Activated T-helper 1 cell treated with anti-CD3 and anti-CD28 coated beads, Interleukin-2, amount 50 U/mL, for 16 hours (primary cell): ENCODE data around the gene ZBTB42.
A peak's percentile ranks its signal among the peaks of the same experiment; 100 is the strongest.

Experiments
- DNase-seq, 2 donors: peaks; one replicate each; pipeline ENCODE4 v3.0.0-alpha.2; 2020; ENCODE audit warnings: low read depth in 1 of 2, low spot score in 1 of 2

ZBTB42 gene

DNA sequence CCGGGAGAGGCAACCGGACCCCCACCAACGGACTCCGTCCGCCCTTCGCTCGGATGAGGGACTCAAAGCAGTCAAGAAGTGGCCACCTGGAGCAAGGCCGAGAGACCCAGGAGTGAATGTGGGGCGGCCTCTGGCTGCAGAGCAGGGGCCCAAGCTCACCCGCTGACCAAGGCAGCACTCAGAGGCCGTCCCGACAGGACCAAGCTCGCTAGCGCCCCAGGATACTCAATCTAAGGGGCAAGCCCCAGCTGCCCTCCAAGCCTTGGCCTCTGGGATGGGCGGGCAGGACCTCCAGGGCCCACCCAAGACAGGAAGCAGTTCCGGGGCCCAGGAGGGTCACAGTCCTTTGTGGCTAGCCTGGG is 6.3 kb upstream of the ZBTB42 start:
- DNase-seq = no peak

DNA sequence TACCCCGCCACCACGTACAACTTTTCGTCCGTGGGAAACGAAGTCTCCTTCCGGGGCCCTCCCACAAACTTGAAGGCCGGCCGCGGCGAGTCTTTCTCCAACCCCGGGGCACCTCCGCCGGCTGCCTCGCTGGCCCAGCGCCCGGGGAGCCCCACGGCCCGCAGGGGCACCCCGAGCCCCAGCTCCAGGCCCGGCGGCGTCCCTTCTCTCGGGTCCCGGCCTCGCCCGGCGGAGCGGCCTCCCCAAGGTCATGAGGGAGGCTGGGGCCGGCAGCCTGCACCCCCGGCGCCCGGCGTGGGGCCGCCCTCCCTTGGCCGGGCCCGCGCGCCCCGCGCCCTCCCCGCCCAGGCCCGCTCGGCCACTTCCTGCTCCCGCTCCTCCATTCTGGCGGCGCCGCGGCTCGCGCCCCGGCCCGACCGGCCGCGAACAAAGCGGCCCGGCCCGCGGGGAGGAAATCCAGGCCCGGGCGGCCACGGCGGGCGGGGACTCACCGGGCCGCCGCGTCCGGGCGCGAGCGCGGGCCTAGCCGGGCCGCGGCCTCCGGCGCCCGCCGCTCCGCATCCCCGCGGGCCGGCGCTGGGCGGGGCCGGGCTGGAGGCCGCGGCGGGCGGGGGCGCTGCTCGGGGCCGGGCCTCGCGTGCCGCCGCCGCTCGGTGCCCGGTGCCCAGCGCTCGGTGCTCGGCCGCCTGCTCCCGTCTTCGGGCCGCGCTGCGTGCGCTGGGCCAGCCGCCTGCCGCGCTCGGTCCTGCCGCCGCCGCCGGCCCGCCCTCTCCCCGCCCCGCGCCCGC is 5.7 kb upstream of the ZBTB42 start, which contains the start of gene AKT1:
Gene AKT1, minus strand, starts transcription at position 756 of the 788 bp plus-strand sequence. CDS start 3,105 bp downstream, outside the sequence.
- DNase-seq = no peak

DNA sequence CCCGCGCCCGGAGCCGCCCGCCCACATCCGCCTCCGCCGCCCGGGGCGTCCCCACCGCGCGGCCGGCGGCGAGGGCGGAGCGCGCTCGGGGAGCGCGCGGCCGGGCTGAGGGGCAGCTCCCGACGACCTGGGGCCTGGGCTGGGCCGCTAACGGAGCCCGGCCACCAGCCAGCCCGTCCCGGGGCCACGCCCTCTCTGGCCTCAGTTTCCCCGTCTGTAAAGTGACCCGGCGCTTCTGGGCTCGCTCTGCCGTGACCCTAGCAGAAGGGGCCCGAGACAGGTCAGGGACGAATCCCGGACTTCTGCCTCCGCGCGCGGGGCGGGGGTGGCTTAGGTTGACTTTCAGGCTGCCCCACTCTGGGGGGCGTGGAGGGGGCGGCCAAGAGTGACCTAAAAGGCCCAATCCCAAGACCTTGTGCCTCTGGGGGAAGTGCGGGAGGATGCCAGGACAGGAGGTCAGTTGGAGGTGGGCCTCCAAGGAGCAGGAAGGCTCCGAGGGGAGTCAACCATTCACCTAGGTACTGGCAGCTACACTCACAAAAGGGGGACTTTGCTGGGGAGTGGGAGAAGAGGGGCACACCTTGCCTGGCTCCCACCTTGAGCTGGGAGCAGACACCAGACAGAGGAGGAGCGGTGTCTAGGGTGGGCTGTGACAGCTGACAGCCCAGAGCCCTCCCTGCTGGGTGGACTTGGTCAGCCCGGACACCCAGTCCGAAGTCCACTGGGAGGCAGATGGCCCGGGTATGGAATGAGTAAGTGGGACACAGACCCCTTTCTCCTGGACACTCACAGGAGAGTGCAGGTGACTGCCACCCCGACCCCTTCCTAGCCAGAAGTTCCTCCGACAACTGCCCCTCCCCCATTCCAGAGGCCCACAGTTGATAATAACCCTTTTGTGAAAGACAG is 4.9 kb upstream of the ZBTB42 start:
- DNase-seq = peak; percentile 32 to 47

DNA sequence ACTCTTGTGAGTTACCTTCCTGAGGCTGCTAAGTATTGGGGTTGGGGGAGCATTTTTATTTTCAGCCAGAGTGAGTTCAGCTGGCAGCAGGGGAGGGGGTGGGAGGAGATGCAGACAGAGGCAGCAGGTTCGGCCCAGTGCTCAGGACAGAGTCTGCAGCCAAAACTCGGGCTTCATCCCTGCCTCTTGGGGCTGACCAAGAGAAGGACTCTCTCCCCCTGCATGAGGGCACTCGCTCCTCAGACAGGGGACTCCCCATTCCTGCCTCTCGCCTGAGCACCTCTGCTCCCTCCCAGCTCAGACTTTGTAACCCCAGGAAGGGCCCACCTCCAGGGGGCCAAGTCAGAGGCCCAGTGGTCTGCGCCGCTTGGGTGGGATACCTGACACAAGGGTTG is 4.2 kb upstream of the ZBTB42 start:
- DNase-seq = no peak

DNA sequence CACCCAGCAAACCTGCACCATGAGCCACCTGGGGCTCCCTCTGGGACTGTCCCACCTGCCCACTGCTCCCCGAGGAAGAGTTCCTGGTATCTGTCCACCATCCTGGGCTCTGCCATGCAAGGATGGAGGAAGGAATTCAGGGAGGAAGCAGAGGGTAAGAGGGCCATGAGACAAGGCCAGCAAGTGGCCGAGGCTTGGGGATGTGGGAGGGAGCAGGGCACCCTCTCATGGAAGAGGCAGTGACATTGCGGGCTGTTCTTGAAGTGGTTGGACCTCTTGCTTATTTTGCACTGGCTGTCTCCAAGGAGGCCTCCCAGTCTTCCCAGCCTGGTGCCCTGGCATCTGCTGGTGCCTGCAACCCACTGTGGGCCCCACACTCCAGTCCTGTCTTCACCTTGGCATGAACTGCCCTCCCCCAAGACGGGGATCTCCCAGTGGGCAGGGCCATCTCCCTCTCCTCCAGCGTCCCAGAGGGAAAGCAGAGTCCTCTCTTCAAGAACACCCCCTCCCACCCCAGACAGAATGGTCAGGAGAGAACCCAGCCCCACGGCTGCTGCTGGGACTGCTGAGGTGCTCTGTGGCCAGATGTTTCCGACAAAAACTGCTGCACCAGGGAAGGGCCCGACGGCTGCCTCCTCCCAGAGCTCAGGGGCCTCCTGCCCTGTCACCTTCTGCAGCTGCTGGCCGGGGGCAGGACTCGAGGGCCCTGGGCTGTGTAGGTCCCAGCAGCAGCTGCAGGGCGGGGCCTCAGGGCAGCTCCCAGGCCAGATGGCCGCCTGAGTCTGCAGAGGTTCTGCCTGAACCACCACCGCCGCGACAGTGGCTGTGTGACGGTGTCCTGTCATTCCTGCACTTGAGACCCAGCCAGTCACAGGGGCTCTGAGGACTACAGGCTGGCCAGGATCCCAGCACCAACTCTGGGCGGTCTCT is 3.5 kb upstream of the ZBTB42 start:
- DNase-seq = no peak

DNA sequence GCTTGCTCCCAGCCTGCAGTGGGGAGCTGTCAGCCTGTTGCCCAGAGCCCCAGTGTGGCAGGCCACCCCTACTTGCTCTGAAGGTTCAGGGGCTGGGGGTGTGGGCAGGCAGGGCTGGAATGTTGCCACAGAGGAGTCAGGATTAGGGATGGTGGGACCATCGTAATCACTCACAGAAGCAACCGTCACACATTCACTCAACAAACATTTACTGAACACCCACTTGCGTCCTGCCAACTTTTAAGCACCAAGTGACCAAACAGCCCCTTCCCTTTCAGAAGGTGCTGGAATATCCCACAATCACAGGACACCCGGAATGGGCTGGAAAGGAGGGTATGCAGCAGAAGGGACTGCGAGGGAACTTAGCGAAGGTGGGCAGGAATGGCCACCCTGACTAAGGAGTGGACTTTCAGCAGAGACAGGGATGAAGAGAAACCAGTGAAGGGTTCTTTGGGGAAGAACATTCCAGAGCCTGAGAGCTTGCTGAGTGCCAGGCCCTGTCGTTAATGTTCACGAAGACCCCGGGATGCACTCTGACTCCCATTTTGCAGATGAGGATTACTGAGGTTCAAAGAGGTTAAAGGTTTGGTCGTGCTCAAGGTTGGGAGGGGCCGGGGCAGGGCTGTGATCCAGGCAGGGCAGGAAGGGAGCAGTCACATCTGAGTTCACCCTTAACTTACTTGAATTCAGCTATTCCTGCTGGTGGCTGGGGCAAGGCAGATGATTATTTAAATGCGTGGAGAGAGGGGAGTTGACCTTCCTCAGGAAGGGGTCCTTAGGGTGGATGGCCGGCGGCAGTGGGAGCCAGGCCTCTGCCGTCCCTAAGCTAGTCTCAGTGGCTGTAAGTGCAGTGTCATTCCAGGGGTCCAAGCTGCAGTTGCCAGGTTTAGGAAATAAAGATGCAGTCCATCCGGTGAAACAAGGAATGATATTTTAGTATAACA is 2.3 kb upstream of the ZBTB42 start:
- no peak for DNase-seq

DNA sequence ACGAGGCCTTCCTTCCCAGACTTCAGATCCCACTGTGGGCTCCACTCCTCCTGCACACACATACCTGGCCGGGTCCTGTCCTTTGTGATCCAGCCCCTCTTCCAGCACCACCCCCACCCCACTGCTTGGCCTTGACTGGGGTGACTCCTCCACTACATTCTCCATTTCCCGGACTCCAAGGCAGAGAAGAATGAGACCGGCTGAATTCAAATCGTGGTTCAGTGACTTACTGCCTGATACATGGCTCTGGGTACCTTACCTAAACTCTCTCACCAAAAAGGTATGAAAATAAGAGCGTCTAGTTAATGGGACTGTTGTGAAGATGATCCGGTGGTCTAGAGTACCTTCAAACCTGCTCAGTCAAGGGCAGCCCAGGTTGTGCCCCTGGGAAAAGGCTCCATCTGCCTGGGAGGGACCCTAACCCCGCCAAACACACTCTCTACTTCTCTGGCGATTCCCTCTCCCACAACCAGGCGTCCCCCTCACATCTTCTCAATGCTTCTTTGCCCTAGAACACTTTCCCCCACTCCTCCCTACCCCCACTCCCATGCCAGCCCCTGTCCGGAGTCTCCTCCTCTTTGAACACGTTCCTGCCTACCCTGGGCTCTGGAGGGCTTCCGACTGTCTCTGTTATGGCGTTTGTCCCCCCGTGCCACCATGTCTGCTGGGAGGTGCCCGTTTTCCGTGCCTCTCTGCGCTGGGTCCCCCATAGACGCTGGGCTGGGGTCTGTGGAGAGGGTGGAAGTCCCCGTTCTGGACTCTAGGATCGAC is 1.5 kb upstream of the ZBTB42 start:
- DNase-seq = no peak

DNA sequence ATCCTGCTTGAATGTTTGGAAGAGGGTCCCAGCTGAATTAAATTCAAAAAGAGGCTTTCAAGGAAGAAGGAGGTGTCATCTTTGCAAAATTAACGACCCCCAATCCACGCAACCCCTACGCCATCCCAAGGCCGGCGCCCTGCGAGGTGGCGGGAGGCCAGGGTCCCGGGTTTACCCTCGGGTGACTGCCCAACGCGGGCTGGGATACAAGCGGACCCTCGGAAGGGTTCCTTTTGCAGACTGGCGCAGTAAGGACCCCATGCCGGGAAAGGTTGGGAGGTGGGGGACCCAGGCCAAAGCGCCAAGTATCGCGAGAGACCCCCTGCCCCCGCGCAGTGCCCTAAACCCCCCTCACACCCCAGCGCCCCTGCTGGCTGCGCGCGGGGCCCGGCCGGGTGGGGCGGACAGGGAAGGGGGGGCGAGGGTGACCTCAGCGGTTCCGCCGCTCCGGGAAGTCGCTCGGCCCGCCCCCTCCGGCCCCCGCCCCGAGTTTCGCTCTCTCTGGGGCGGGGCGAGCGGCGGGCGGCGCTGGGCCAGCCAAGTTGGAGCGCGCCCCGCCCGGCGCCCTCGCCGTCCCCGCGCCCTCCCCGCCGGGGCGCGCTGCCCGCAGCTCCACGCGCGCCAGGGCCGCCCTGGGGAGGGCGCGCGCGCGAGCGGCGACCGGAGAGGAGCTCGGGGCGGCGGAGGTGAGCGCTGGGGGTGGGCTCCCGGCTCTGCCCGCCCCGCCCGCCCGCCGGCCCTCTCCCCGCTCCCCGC is 708 bp upstream of the ZBTB42 start:
- DNase-seq = peak; percentile 64 to 74

DNA sequence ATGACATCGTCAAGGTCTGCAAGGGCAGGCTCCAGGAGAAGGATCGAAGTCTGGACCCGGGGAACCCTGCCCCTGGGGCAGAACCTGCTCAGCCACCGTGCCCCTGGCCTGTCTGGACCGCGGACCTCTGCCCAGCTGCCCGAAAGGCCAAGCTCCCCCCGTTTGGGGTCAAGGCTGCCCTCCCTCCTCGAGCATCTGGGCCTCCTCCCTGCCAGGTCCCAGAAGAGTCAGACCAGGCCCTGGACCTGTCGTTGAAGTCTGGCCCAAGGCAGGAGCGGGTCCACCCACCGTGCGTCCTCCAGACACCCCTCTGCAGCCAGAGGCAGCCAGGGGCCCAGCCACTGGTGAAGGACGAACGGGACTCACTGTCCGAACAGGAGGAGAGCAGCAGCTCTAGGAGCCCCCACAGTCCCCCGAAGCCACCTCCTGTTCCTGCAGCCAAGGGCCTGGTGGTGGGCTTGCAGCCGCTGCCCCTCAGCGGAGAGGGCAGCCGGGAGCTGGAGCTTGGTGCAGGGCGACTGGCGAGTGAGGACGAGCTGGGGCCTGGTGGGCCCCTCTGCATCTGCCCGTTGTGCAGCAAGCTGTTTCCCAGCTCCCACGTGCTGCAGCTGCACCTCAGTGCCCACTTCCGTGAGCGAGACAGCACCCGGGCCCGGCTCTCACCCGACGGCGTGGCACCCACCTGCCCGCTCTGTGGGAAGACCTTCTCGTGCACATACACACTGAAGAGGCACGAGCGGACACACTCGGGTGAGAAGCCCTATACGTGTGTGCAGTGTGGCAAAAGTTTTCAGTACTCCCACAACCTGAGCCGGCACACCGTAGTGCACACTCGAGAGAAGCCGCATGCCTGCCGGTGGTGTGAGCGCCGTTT is 856 bp downstream of the ZBTB42 start:
- DNase-seq = no peak

DNA sequence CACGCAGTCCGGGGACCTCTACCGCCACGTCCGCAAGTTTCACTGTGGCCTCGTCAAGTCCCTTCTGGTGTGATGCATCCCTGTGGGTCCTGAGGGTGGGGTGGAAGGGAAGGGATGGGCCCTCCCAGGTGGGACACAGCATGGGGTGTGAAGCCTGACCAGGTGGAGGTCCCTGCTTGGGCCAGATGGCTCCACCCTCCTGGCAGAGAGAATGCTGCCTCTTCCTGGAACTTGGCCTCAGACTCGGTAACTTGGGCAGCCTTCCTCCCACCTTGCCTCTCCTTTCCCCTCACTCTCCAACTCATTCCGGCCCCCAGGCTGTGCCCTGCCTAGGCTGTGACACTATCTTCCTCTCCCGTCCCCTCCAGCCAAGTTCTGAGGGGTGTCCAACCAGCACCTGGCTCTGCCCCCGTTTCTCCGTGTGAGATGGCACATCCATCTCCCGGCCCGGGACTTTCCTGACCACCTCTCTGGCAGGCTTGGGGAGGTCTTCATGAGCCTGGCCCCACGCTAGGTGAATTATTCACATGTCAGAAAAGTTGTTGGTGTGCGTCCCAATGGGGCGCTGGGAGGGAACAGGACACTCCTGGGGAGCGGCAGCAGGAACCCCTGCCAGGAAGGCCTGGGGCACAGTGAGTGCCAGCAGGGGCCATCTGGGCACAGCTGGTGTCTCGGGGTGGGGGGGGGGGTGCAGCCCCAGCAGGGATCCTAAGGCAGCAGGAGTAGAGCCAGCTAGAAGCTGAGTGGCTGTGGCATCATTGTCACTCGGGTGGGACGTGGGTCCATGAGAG is 1.7 kb downstream of the ZBTB42 start:
- DNase-seq = no peak

DNA sequence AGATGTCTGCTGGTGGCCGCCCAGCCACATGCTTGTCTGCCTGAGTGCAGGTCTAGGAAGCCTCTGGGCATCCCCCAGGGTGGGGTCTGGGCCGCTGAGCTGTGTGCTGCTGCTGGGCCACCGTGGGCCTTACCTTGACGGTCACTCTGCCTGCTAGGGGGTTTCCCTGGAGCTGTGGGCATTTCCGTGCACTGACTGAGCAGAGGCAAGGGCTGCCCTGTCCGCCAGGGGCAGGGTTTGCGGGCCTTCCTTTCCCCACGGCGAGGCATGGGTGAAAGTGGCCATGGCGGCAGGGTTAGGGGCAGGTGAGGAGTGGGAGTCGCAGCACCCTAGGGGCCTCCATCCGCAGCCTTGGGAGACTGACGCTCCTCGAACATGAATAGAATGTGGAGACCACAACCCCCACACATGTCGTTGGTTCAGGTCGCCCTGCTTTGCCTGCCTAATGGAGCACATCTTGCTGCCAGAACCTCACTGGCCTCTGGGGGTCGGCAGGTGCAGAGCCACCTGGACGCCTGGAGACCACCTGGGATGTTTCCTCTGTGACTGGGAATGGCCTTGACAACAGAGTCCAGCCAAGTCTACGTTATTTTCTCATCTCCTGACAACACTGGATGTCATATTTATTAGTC is 2.5 kb downstream of the ZBTB42 start:
- DNase-seq = no peak

DNA sequence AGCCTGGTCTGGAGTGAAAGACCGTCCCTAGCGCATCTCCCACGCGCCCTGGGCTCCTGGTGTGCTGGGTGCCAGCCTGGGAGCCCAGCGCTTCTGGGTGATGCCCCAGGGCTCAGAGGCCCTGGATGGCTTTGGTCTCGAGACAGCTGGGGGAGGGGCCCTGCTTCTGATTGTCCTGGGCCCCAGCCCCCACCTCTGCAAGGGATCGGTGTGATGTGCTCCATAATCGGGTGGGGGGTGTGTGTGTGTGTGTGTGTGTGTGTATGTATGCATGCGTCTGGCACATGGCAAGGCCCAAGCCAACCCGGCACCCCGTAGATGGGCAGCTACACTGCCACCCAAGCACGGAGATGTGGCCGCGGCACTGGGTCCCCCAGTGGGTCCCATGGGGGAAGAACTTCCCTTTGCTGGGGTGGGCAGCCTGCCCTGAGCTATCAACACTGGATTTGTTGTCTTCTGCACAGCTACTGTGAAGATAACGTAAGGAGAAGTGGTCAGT is 3.1 kb downstream of the ZBTB42 start:
- no peak for DNase-seq

DNA sequence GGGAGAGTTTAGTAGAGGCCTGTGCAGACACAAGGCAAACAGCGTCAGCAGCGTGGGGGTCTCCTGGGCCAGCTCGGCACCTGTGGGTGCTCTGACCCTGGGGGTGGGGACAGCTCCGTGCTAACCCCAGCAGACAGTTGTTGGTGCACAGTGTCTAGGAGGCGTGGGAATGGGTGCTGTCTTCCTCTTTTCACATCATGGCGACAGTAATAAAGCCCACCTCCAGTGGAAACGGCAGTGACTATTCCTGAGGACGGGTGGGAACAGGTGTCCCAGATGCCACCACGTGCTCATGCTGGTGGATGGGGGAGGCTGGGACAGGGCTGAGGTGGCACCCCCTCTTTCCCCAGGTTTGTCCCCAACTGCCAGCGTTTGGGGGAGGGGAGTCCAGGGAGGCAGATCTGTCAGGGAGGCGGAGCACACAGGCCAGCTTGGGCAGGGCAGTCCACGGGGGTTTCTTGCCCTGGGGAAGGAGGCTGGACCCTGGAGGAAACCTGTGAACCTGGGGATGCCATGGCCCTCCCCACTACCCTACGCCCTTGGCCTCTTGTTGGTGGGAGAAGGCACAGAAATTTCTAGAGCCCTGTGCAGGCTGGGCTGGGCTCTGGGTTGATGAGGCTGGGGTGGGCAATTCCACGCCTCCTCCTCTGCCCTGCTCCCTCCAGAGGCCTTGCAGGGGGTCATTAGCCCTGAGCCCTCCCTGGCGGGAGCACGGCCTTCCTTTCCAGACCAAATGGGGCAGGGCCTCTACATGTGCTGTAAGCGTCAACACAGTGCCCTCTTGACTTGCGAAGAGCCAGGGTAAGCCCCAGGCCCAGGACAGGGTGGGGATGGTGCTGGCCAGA is 3.8 kb downstream of the ZBTB42 start:
- no peak for DNase-seq

DNA sequence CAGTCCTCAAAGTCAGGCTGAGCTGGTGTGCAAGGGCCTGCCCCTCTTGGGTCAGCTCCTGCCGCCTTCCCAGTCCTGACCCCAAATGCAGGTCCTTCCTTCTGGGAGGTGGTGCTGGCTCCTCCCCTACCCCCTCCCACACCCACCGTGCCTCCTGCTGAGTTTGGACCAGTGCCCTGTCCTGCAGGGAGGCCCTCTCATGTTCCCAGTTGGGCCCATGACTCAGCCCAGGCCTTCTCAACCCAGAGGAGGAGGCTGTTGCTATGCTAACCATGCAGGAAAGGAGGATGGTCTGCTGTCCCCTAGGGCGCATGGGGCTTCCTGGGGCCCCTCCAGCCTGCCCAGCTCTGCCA is 4.4 kb downstream of the ZBTB42 start:
- no peak for DNase-seq

DNA sequence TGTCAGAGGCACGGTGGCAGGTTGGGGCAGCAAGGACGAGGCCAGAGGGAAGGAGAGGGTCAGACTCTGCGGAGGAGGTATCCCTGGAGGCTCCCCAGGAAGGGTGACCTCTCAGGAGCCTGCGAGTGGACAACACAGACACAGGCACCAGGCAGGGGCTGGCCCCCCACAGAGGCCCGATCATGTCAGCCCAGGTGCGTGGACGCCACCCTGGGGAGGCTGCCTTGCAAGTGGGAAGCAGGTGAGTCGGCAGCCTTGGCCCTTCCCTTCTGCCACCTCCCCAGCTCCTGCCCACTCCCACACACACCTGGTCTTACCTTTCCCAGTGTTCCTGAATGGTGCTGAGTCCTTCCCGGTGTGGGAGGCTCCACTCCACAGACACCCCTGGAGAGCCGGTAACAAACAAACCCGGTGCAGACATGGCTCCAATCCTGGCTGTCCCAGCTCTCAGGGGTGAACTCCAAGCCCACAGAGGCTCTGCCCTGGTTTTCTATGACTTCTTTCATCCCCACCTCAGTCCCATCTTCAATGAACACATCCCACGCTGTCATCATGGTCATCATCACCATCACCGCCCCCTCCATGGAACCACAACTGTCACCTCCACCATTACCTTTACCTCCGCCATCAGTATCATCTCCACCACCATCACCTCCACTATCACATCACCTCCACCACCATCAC is 5.2 kb downstream of the ZBTB42 start:
- DNase-seq = no peak
